GM18505 (cell line): ENCODE data around the gene SVBP.

Experiments used
- ATAC-seq: cut with Tn5 transposase; IDR thresholded peaks from one replicate; pipeline ENCODE4 v1.9.1; 2021; ENCODE audit not compliant: unreplicated experiment
- POLR2A ChIP-seq: IDR thresholded peaks from 4 replicates; pipeline ENCODE4 v1.6.1; 2011; ENCODE audit warnings: borderline replicate concordance; ENCODE audit not compliant: insufficient read depth, insufficient read length; ENCODE audit errors: extremely low read depth

Gene SVBP

GRCh38 chr1:42773420-42773819 is 43.8 kb downstream of the SVBP start:
- no peak for ATAC-seq

DNA sequence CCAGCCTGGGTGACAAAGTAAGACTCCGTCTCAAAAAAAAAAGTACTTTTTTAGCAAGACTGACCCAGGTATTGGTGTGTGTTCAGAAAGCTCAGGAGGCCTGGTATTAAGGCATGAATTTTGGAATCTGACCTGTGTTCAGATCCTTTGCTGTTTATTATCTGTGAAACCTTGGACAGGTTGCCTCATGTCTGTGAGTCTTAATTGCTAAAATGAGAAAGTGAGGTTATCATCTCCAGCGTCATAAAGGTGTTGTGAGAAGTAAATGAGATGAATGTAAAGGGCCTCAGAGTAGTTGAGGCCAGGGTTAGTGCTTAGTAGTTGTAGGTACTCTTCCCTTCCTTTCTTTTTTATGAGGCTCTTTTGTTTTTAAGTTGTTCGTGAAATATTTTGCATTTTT is 47.4 kb downstream of the SVBP start:
- no peak for ATAC-seq
- TF ChIP-seq POLR2A = no peak

More at GRCh38 chr1:42773420-42773819, 43.8 kb downstream of the SVBP start:
- no peak for TF ChIP-seq POLR2A

DNA sequence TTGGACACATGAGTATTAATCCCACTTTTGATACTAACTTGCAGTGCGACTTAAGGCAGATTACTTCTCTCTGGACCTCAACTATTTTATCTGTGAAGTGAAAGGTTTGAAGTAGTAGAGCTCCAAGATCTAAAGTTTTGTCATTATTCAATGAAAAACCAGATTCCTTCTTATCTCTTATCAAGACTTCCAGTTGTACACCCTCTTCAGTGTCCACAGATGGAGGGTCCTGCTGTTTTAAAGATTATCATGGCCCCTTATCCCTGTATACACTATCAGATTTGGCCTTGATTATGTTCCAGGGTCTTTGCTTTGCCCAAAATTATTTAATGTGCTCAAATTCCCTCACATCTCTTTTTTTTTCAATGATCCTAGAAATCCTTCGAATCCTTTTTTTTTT is 49.0 kb downstream of the SVBP start:
- no peak for TF ChIP-seq POLR2A
- ATAC-seq = no peak

DNA sequence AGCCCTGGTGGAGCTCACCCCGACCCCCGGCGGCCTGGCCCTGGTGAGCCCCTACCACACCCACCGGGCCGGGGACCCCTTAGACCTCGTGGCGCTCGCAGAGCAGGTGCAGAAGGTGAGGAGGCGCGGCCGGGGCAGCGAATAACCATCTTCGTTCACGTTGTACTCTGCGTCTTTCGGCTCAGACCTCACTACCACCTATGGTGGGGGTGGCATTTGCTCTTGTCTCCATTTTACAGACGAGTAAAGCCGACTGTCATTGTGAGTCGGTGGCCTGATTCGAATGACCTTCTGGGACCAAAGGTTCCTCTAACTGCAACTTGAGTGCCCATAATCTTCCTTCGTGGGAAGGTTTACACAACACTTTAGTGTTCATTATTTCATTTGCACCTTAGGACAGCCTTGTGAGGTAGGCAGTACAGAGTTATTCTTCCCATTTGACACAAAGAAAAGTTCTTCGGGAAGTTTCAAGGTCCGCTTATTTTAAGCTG is 49.6 kb downstream of the SVBP start:
- TF ChIP-seq POLR2A = no peak
- no peak for ATAC-seq

GRCh38 chr1:42766741-42767509 is 50.3 kb downstream of the SVBP start, which contains the start of the genes C1orf50 and P3H1:
Gene C1orf50, plus strand, starts transcription at chr1:42767249. Its CDS starts 63 bp downstream, at chr1:42767312.
Gene P3H1, minus strand, starts transcription at chr1:42767028. Its CDS starts 57 bp downstream, at chr1:42766971.
- peak; percentile 98 for TF ChIP-seq POLR2A
- peak; percentile 86 for ATAC-seq

DNA sequence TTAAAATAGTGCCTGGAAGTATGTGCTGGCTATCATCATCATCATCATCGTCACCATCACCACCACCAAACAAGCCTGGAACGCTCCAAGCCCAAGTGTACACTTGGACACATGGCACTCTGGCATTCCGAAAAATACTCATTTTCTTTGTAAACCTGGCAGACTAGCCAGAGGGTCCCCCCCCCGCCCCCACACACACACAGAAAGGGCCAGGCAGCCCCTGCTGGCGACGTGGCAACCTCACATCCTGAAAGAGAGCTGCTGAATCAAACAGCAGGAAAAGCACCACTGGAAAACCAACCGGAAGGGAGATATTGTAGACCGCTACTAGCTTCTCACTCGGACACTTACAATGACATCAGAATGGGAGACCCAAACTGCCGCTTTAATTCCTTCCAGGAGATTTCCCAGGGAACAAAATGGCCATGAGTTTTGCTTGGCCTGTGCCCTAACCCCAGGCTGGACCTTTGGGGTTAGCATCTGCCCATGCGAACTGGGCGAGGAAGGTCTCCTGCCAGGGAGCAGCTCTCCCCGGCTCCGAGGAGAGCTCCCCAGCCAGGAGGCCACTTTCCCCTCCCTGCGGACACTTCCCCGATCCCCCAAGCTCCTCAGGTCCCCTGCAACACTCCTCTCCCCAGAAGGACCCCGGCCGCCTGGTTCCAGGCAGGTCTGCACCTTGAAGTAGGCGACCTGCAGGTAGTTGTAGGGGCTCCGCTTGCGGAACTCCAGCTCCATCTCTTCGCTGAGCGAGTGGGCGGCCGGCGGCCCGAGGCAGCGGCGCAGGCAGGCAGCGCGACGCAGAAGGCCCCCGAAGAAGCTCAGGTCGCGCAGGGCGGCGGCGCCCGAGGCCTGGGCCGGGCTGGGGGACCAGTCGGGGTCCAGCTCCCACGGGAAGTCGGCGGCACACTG is 51.1 kb downstream of the SVBP start:
- no peak for TF ChIP-seq POLR2A
- ATAC-seq = peak; percentile 22

- TF ChIP-seq POLR2A = no peak
- ATAC-seq = no peak
These were observed 51.9 kb downstream of the SVBP start for GRCh38 chr1:42765269-42765668.

- ATAC-seq = no peak
- no peak for TF ChIP-seq POLR2A
These were observed 54.9 kb downstream of the SVBP start for GRCh38 chr1:42762269-42762668.

DNA sequence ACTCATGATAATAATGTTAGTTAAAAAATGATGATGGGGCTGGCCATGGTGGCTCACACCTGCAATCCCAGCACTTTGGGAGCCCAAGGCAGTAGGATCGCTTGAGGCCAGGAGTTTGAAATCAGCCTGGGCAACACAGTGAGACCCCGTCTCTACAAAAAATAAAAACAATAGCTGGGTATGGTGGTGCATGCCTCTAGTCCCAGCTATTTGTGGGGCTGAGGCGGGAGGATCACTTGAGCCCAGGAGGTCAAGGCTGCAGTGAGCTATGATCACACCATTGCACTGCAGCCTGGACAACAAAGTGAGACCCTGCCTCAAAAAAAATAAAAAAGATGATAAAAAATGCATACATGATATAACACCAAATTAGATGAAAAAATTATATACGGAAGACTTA is 55.6 kb downstream of the SVBP start:
- ATAC-seq = no peak
- TF ChIP-seq POLR2A = no peak

DNA sequence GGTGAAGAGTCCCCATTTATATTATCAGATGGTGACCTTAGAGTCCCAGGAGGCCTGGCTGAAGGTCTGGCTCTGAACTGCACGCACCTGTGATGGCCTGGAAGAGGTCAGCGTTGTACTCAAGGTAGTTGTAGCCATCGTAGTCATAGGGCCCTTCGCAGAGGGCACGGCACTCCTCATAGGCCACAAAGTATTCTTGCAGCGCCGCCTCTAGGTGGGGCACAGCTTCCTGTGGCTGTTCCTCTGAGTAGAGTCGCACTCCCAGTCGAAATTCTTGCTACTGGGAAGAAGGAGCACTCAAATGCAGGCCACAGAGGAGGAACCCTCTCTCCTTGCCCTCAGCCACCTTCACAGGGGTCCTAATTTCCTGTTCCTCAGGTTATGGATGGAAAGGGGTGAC is 58.1 kb downstream of the SVBP start:
- TF ChIP-seq POLR2A = no peak
- ATAC-seq = no peak

DNA sequence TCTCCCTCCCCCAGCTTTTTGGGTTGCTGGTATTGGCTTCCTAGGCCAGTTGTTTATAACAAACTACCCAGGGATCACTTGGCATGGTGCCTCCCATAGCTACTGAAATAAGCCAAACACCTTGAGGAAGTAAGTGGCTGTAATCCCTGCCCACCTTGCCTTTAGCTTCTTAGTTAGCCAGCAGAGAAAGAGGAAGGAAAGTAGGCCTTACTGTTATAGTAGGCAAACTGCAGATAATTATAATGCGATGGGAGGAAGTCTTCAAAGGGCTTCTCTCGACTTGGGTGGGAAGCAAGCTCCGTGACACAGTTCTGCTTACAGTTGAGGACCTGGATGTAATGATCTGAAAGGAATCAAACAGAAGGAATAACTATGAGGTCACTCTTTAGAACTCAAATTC is 58.6 kb downstream of the SVBP start:
- TF ChIP-seq POLR2A = no peak
- no peak for ATAC-seq

GRCh38 chr1:42757892-42758275 is 59.3 kb downstream of the SVBP start:
- TF ChIP-seq POLR2A = no peak
- no peak for ATAC-seq
